Measurements from ENCODE around the gene RMRP. TPM values are rescaled to one million over a fixed set of nuclear protein-coding genes. Genes with fewer than 3 reads are reported as not detected.

The RMRP gene
- total and polyA plus RNA-seq, 9 of the 15 experiments (the other 6 are each of a cell fraction or from before 2014, with no cell fraction given): 75.7 to 89,974 (median 13,378) TPM; not detected in 3

DNA sequence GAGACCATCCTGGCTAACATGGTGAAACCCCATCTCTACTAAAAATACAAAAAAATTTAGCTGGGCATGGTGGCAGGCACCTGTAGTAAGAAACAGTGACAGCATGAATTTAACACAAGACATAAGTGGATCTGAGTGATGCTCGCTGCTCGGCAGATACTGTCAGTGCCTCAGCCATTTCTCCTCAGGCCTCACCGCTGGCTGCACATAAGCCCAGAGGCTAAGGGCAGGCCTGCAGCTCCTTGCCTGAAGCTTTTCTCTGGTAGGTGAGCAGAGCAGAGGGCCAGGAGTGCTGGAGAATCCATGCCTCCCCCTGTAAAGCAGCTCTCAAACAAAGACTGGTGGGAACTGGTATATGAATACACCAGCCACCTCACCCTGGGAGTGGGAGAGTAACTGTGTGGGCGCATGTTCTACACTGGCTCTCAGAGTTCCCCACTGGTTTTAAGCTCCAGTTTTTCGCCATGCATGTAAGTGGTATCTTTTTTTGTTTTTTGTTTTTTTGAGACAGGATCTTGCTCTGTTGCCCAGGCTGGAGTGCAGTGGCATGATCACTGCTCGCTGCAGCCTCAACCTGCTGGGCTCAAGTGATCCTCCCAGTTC, 29.3 kb downstream of the RMRP start:
- Histone ChIP-seq H2AFZ (ENCODE audit: low read depth, low read length) (no peak overlapping the region), H4K20me1 (replicated peaks; ENCODE audit: control insufficient read depth, insufficient read depth, low read length) (no peaks in the 10 kb centered on the region), H3K9me1 (ENCODE audit: control insufficient read depth, insufficient read depth, low read length) (no peaks in the 10 kb centered on the region), H3K9me3 (replicated peaks; ENCODE audit: control insufficient read depth, insufficient read depth, low read depth, low read length) (no peaks in the 10 kb centered on the region), H3K9ac (ENCODE audit: insufficient read depth in 1 of 2, low read depth in 2 of 2, low read length in 2 of 2) (no peak overlapping the region), H3K27ac (ENCODE audit: extremely low read depth, low read depth, low read length) (no peak overlapping the region), H3K4me3 (no peak overlapping the region), H3K27me3 (ENCODE audit: control insufficient read depth in 2 of 2, insufficient read depth in 2 of 2, low read length in 2 of 2) (no peaks in the 10 kb centered on the region), H3K79me2 (ENCODE audit: control insufficient read depth, insufficient read depth, low read length) (no peaks in the 10 kb centered on the region), H3K4me2 (ENCODE audit: insufficient read depth, low read length) (no peak overlapping the region), H3K36me3 (ENCODE audit: control insufficient read depth, insufficient read depth, low read length) (no peaks in the 10 kb centered on the region), H3K4me1 (replicated peaks in 1 of 2; ENCODE audit: control insufficient read depth in 2 of 2, insufficient read depth in 2 of 2, low read length in 2 of 2) (no peaks in the 10 kb centered on the region; a peak in 4 of 5 replicates)
- BruUV-seq (replicated peaks): no TSS peak
- CTCF ChIA-PET (ENCODE audit: low intra/inter-chr PET ratio): no interaction called here
- POLR2A ChIA-PET: interaction anchor here (0.7 to 1.4 kb wide), 2 partner anchors 13 to 37 kb away, joined by 3 read pairs; no protein-coding TSS in a partner anchor
- ATAC-seq (no peak), FAIRE-seq (no peak), DNase-seq (ENCODE audit: extremely low read depth in 1 of 4, low spot score in 3 of 4) (no peak)
- 67% methylated on average over 5 of the region's 6 CpGs for WGBS (ENCODE audit: insufficient coverage, low coverage, missing lambda C conversion rate)
- in situ Hi-C loops (cut with MboI): no loop called here
- TF ChIP-seq KHSRP (IDR thresholded peaks at IDR 0.05): no peak
- TF ChIP-seq HNRNPK (IDR thresholded peaks at IDR 0.05; ENCODE audit: low read depth, low read length, poor library complexity, severe bottlenecking): no peak
- intact Hi-C loops (cut with micrococcal nuclease): no loop called here

DNA sequence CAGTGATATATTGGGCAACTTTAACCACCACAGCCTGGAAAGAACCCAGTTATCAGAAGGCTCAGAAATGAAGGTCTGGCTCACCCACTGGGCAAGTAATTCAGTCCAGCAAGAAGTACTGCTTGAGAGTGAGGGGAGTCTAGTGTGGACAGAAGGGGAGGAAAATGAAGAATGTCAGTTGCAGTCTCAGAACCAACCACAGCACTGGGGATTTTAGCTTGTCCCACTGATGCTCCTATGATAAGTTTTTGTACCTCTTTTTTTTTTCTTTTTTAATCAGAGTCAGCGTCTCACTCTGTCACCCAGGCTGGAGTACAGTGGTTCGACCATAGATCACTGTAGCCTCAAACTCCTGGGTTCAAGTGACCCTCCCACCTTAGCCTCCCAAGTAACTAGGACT, 30.2 kb downstream of the RMRP start:
- Histone ChIP-seq H3K27ac (ENCODE audit: extremely low read depth, low read depth, low read length) (no peak overlapping the region), H3K4me1 (replicated peaks in 1 of 2; ENCODE audit: control insufficient read depth in 2 of 2, insufficient read depth in 2 of 2, low read length in 2 of 2) (no peaks in the 10 kb centered on the region; a peak in 4 of 5 replicates), H2AFZ (ENCODE audit: low read depth, low read length) (no peak overlapping the region), H3K4me3 (no peak overlapping the region), H3K9me1 (ENCODE audit: control insufficient read depth, insufficient read depth, low read length) (no peaks in the 10 kb centered on the region), H3K4me2 (ENCODE audit: insufficient read depth, low read length) (no peak overlapping the region), H4K20me1 (replicated peaks; ENCODE audit: control insufficient read depth, insufficient read depth, low read length) (no peaks in the 10 kb centered on the region), H3K36me3 (ENCODE audit: control insufficient read depth, insufficient read depth, low read length) (no peaks in the 10 kb centered on the region), H3K79me2 (ENCODE audit: control insufficient read depth, insufficient read depth, low read length) (no peaks in the 10 kb centered on the region), H3K27me3 (ENCODE audit: control insufficient read depth in 2 of 2, insufficient read depth in 2 of 2, low read length in 2 of 2) (no peaks in the 10 kb centered on the region), H3K9me3 (replicated peaks; ENCODE audit: control insufficient read depth, insufficient read depth, low read depth, low read length) (no peaks in the 10 kb centered on the region), H3K9ac (ENCODE audit: insufficient read depth in 1 of 2, low read depth in 2 of 2, low read length in 2 of 2) (no peak overlapping the region)
- TF ChIP-seq ZNF263 (CRISPR knock-in tag; IDR thresholded peaks at IDR 0.05; ENCODE audit: borderline replicate concordance) (no peak), TAF9B (IDR thresholded peaks at IDR 0.05; ENCODE audit: partially characterized antibody) (no peak)
- TF ChIP-seq, protein P1, sequence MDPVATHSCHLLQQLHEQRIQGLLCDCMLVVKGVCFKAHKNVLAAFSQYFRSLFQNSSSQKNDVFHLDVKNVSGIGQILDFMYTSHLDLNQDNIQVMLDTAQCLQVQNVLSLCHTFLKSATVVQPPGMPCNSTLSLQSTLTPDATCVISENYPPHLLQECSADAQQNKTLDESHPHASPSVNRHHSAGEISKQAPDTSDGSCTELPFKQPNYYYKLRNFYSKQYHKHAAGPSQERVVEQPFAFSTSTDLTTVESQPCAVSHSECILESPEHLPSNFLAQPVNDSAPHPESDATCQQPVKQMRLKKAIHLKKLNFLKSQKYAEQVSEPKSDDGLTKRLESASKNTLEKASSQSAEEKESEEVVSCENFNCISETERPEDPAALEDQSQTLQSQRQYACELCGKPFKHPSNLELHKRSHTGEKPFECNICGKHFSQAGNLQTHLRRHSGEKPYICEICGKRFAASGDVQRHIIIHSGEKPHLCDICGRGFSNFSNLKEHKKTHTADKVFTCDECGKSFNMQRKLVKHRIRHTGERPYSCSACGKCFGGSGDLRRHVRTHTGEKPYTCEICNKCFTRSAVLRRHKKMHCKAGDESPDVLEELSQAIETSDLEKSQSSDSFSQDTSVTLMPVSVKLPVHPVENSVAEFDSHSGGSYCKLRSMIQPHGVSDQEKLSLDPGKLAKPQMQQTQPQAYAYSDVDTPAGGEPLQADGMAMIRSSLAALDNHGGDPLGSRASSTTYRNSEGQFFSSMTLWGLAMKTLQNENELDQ (CRISPR knock-in tag; IDR thresholded peaks at IDR 0.05; ENCODE audit: borderline replicate concordance): no peak
- CTCF ChIA-PET (ENCODE audit: low intra/inter-chr PET ratio): no interaction called here
- in situ Hi-C loops (cut with MboI): no loop called here
- no peak for FAIRE-seq
- ATAC-seq: no peak
- no TSS peak for BruUV-seq (replicated peaks)
- no peak for DNase-seq (ENCODE audit: extremely low read depth in 1 of 4, low spot score in 3 of 4)
- POLR2A ChIA-PET: interaction anchor here (0.6 kb wide), 1 partner anchor 57 kb away, joined by 3 read pairs; no protein-coding TSS in a partner anchor
- intact Hi-C loops (cut with micrococcal nuclease): no loop called here
- WGBS (ENCODE audit: insufficient coverage, low coverage, missing lambda C conversion rate): 40% methylated on average over 2 of the region's 2 CpGs
